ENCODE data around the gene RAB32. TPM values are rescaled to one million over a fixed set of nuclear protein-coding genes. Genes with fewer than 3 reads are reported as not detected.
A peak's percentile ranks its signal among the peaks of the same experiment; 100 is the strongest.

Gene RAB32
- total and polyA plus RNA-seq, 8 donors, result 3.5 to 19.0 (median 5.2) TPM

DNA sequence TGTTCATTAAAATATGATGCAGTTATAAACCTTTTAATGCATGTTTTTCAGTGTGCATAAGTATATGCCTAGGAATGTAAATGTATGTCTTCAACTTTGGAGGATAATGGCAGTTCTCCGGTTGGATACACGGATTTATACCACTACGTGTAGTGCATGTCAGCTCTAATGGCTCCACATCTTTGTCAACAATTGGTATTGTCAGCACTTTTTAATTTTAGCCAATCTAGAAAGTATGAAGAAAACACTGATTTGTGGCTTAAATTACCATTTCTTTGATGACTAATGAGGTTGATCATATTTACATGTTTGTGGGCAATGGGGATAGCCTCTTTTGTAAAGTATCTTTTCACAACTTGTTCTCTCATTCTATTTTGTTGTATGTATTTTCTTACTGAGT lies 10.9 kb upstream of the RAB32 start:
- Histone ChIP-seq H3K36me3 (no peaks in the 10 kb centered on the region), H3K9me3 (no peaks in the 10 kb centered on the region), H3K27ac (no peak overlapping the region), H3K4me1 (no peaks in the 10 kb centered on the region), H3K27me3 (peaks cover 0 to 4% (median 0%) of the 10 kb centered on the region in 4 donors), H3K4me3 (no peak overlapping the region)
- no peak for DNase-seq
- no peak for TF ChIP-seq CTCF (IDR thresholded peaks at IDR 0.05)
- FAIRE-seq, result no peak
- intact Hi-C loops (cut with DNase I), result no loop called here
- WGBS, 2 donors, result 91 to 94% methylated on average over 3 of the region's 3 CpGs
- no peak for ATAC-seq

DNA sequence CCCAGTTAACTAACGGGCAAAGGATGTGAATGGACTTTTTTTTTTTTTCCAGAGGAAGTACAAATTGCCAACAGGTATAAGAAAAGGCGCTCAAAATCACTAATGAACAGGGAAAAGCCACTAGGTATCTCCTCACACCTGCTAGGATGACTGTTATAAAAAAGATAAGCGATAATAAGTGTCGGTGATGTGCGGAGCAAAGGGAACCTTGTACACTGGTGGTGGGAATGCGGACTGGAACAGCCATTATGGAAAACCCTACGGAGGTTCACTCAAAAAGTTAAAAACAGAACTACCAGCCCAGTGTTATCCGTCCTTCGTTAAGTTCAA lies 787 bp upstream of the RAB32 start:
- H3K4me3 ChIP-seq, result peak overlapping the region; percentile 33 to 76 (median 68)
- H3K27me3 ChIP-seq, result no peaks in the 10 kb centered on the region
- H3K4me1 ChIP-seq, result peaks cover 0 to 9% (median 0%) of the 10 kb centered on the region in 3 donors
- no peaks in the 10 kb centered on the region for H3K9me3 ChIP-seq
- peak overlapping the region; percentile 73 to 97 (median 92) for H3K27ac ChIP-seq
- TF ChIP-seq CTCF (IDR thresholded peaks at IDR 0.05), result no peak
- intact Hi-C loops (cut with DNase I), result no loop called here
- FAIRE-seq (no peak), DNase-seq (no peak), ATAC-seq (no peak)
- WGBS, 2 donors, result 61 to 67% methylated on average over 9 of the region's 9 CpGs
- H3K36me3 ChIP-seq, result no peaks in the 10 kb centered on the region

DNA sequence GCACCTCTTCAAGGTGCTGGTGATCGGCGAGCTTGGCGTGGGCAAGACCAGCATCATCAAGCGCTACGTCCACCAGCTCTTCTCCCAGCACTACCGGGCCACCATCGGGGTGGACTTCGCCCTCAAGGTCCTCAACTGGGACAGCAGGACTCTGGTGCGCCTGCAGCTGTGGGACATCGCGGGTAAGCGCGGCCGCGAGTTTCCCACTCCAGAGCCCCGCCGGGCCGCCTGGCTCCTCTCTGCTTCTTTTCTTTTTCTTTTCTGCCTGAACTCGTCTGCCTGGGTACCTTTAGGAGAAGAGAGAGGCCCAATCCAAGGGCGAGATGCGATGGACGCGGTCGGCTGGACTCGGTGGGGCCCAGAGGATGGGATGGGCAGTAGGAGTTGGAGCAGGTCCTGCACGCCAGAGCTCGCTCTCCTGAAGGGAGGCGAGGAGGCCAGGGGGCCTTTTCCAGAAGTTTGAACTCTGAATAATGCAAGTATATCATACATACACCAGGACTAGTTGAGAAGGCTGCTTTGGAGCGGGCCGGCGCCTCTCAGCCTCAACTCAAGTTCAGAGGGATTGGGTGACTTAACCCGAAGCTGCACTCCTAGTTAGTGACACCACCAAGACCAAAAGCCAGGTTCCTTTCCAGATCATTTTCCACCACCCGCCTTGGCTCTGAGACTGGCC lies 445 bp downstream of the RAB32 start:
- no peaks in the 10 kb centered on the region for H3K9me3 ChIP-seq
- WGBS, 2 donors, result 8% methylated on average over 31 to 33 of the region's 33 CpGs
- no peaks in the 10 kb centered on the region for H3K27me3 ChIP-seq
- H3K4me1 ChIP-seq, result peaks cover 0 to 9% (median 0%) of the 10 kb centered on the region in 3 donors
- FAIRE-seq, result no peak
- H3K27ac ChIP-seq, result peak overlapping the region; percentile 84 to 97 (median 92)
- no peak for TF ChIP-seq CTCF (IDR thresholded peaks at IDR 0.05)
- no peaks in the 10 kb centered on the region for H3K36me3 ChIP-seq
- intact Hi-C loops (cut with DNase I), result no loop called here
- peak; percentile 37 to 50 (median 46) for ATAC-seq
- DNase-seq, result peak in 3 of 6 donors; percentile 36 to 82 (median 63)
- H3K4me3 ChIP-seq, result peak overlapping the region; percentile 66 to 76 (median 71)

- intact Hi-C loops (cut with DNase I), result no loop called here
These were observed 1.1 kb downstream of the RAB32 start for GRCh38 chr6:146544616-146545182.

More at GRCh38 chr6:146544616-146545182, 1.1 kb downstream of the RAB32 start:
- H3K4me1 ChIP-seq, result peaks cover 0 to 9% (median 0%) of the 10 kb centered on the region in 3 donors
- WGBS, 2 donors, result 56 to 64% methylated on average over 10 to 11 of the region's 11 CpGs
- no peak for DNase-seq
- peak overlapping the region; percentile 84 to 97 (median 92) for H3K27ac ChIP-seq
- H3K36me3 ChIP-seq, result peaks cover 0 to 4% (median 0%) of the 10 kb centered on the region in 3 donors
- no peak for FAIRE-seq
- H3K4me3 ChIP-seq, result peak overlapping the region; percentile 66 to 76 (median 71)
- TF ChIP-seq CTCF (IDR thresholded peaks at IDR 0.05), result no peak
- no peaks in the 10 kb centered on the region for H3K9me3 ChIP-seq
- no peak for ATAC-seq
- no peaks in the 10 kb centered on the region for H3K27me3 ChIP-seq

Data from pancreas (tissue), 10 donors.